KMS-11 (cell line): ENCODE results near the gene FAM170B.

Experiments used
- H2AFZ ChIP-seq: fragments of 200-600 bp; sonication (generic); 2 replicates; pipeline ENCODE4 v1.6.1; 2016; ENCODE audit warnings: antibody characterized with exemption, mixed run types, low read depth
- H3K27ac ChIP-seq: fragments of 200-600 bp; sonication (generic); 2 replicates; pipeline ENCODE4 v1.6.1; 2016; ENCODE audit warnings: mild to moderate bottlenecking, mixed run types
- H3K27me3 ChIP-seq: fragments of 200-600 bp; sonication (generic); 2 replicates; pipeline ENCODE4 v1.6.1; 2017; ENCODE audit warnings: mild to moderate bottlenecking, low read depth, mixed run types, moderate library complexity; ENCODE audit not compliant: insufficient read depth
- H3K36me3 ChIP-seq: fragments of 200-600 bp; sonication (generic); 2 replicates; pipeline ENCODE4 v1.6.1; 2017; ENCODE audit warnings: mild to moderate bottlenecking, mixed run types; ENCODE audit not compliant: insufficient read depth
- H3K4me1 ChIP-seq: fragments of 200-600 bp; sonication (generic); 2 replicates; pipeline ENCODE4 v1.6.1; 2016; ENCODE audit warnings: mild to moderate bottlenecking, low read depth, mixed run types; ENCODE audit not compliant: poor library complexity, severe bottlenecking
- H3K4me2 ChIP-seq: fragments of 200-600 bp; sonication (generic); 2 replicates; pipeline ENCODE4 v1.7.0; 2016; ENCODE audit warnings: mild to moderate bottlenecking, mixed run types
- H3K4me3 ChIP-seq: fragments of 200-600 bp; sonication (generic); IDR thresholded peaks from 2 replicates; pipeline ENCODE4 v1.6.1; 2017; ENCODE audit warnings: low read depth, low read length, mixed read lengths; ENCODE audit not compliant: insufficient read depth
- H3K79me2 ChIP-seq: fragments of 200-600 bp; sonication (generic); 2 replicates; pipeline ENCODE4 v1.6.1; 2016; ENCODE audit warnings: low read depth, mixed run types; ENCODE audit not compliant: insufficient read depth
- H3K9ac ChIP-seq: fragments of 200-600 bp; sonication (generic); 2 replicates; pipeline ENCODE4 v1.6.1; 2016; ENCODE audit warnings: mild to moderate bottlenecking, mixed run types
- H4K20me1 ChIP-seq: fragments of 200-600 bp; sonication (generic); 2 replicates; pipeline ENCODE4 v1.6.1; 2016; ENCODE audit warnings: mild to moderate bottlenecking, mixed run types; ENCODE audit not compliant: insufficient read depth
- CTCF ChIP-seq: fragments of 200-600 bp; sonication (generic); conservative IDR thresholded peaks from 2 replicates; pipeline ENCODE4 v1.6.1; 2017; ENCODE audit warnings: low read depth, mild to moderate bottlenecking, antibody characterized with exemption, low read length, moderate library complexity, mixed read lengths

FAM170B gene

GRCh38 chr10:49173201-49173772 lies 39.5 kb upstream of the FAM170B start:
- no peak overlapping the region for H3K27ac ChIP-seq
- no peaks in the 10 kb centered on the region for H3K4me1 ChIP-seq
- H3K4me3 ChIP-seq: no peak overlapping the region
- no peak overlapping the region for H3K9ac ChIP-seq
- H3K79me2 ChIP-seq: no peaks in the 10 kb centered on the region
- no peak for TF ChIP-seq CTCF
- H4K20me1 ChIP-seq: no peaks in the 10 kb centered on the region
- no peaks in the 10 kb centered on the region for H3K27me3 ChIP-seq
- no peak overlapping the region for H3K4me2 ChIP-seq
- H2AFZ ChIP-seq: no peak overlapping the region
- H3K36me3 ChIP-seq: no peaks in the 10 kb centered on the region

- no peak overlapping the region for H3K4me2 ChIP-seq
- no peaks in the 10 kb centered on the region for H3K27me3 ChIP-seq
- H3K36me3 ChIP-seq: no peaks in the 10 kb centered on the region
- no peak overlapping the region for H3K9ac ChIP-seq
- no peaks in the 10 kb centered on the region for H4K20me1 ChIP-seq
- H3K4me1 ChIP-seq: no peaks in the 10 kb centered on the region
- H3K27ac ChIP-seq: no peak overlapping the region
- H3K4me3 ChIP-seq: no peak overlapping the region
- H3K79me2 ChIP-seq: no peaks in the 10 kb centered on the region
- no peak overlapping the region for H2AFZ ChIP-seq
- TF ChIP-seq CTCF: no peak
These were observed 38.9 kb upstream of the FAM170B start for GRCh38 chr10:49172777-49173132.

- H3K4me1 ChIP-seq: no peaks in the 10 kb centered on the region
- H2AFZ ChIP-seq: no peak overlapping the region
- TF ChIP-seq CTCF: no peak
These were observed 38.4 kb upstream of the FAM170B start for GRCh38 chr10:49172061-49172776.

GRCh38 chr10:49171326-49172060 lies 37.7 kb upstream of the FAM170B start:
- Histone ChIP-seq H3K4me2 (no peak overlapping the region), H3K27me3 (no peaks in the 10 kb centered on the region), H3K9ac (no peak overlapping the region), H3K4me1 (no peaks in the 10 kb centered on the region), H3K27ac (no peak overlapping the region), H3K36me3 (no peaks in the 10 kb centered on the region), H4K20me1 (no peaks in the 10 kb centered on the region), H3K79me2 (no peaks in the 10 kb centered on the region), H3K4me3 (no peak overlapping the region), H2AFZ (no peak overlapping the region)
- TF ChIP-seq CTCF: no peak

More at GRCh38 chr10:49172061-49172776, 38.4 kb upstream of the FAM170B start:
- Histone ChIP-seq H3K36me3 (no peaks in the 10 kb centered on the region), H3K4me3 (no peak overlapping the region), H3K27ac (no peak overlapping the region), H3K27me3 (no peaks in the 10 kb centered on the region), H3K79me2 (no peaks in the 10 kb centered on the region), H4K20me1 (no peaks in the 10 kb centered on the region), H3K4me2 (no peak overlapping the region), H3K9ac (no peak overlapping the region)
